A549 treated with ZK216348 at 1 μM for 4 hours (cell line): Measurements from ENCODE around the gene KDM5A. TPM values are rescaled to one million over a fixed set of nuclear protein-coding genes. Genes with fewer than 3 reads are reported as not detected.

Experiments used
- total RNA-seq: library from RNA; stranded (reverse); fragments of 200-300 nt; extraction: Qiagen RNA extraction; gene quantifications from 5 replicates; pipeline ENCODE4 v1.2.3, GENCODE V29; 2022; ENCODE audit warnings: low read depth

KDM5A gene
- 16.5 to 25.4 TPM (median 22.7 TPM) in 5 replicates for total RNA-seq

DNA sequence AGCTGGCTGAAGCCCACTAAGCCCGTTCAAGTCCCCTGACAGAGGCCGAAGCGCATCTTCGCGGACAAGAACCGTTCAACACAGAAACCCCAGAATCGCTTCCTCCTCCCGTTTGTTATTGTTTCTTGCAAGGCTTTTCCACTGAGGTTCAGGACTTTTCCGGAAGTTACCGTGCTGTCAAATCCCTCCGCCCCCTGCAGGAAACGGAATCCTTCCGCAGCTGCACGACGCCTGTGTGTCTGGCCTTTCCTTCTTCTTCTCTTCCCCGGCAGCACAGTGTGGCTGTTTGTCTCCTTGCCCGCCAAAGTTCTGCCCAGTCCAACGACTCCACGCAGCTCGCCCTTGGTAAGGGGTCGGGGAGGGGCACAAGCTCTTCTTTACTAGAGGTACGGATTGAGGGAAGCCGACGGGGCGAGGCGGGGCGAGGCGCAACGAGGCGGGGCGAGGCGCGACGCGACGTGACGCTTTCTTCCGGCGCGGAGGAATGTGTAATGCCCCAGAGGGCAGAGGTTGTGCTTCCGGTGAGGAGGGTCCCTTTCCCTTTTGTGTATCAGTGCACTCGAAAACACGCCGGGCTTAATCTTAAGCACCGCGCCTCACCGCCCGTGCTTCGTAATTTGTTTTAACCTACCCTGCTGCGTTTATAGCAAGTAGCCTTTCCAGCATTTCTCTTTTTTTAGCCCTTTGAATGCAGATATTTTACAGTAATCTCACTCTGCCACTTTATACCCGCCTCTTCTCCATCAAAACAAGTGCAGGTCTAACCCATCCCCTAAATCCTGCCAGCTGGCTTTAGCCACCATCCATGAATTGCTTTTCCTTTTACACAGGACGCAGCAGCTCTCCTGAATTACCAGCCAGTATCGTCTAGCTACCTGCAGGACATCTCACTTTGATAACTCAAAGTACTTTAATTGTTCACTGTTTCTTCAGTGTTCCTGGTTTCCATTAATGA is at the start of gene KDM5A:
Gene KDM5A, minus strand, starts transcription at position 179 of the 955 bp plus-strand sequence. CDS start 229 bp downstream, outside the sequence.

GRCh38 chr12:401235-402028 is 12.3 kb upstream of the KDM5A start, which contains the start of gene CCDC77:
CCDC77 (plus strand) TSS chr12:401644; CDS start chr12:409384, 7,740 bp downstream.

DNA sequence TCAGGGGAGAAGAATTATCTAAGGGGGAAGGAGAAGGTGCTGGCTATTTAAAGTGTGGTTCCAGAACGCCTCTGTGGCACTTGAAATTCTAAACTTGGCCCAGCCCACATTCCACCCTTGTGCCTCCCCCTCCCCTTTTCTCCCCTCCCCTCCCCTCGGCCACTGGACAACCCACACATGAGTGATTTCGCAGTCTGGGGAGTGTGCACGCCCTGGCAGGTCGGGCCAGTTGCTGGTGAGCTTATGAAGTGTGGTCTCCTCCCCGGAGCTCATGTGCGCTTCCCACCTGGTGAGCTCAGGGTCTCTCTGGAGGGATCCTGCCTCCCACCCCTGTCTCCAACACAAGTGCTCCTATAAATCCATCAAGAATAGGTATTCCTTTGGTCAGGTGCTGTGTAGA is 126.3 kb downstream of the KDM5A start, which contains the start of gene SLC6A13:
Gene SLC6A13, minus strand, starts transcription at position 20 of the 400 bp plus-strand sequence. CDS start 2,784 bp downstream, outside the sequence.

Other genes starting within 250 kb of the KDM5A start
- gene SLC6A12, start 175.2 kb downstream of the KDM5A start, total RNA-seq, result 0.50 to 1.5 TPM (median 0.55 TPM) in 5 replicates
- 0.08 to 0.84 TPM (median 0.19 TPM) in 5 replicates for gene SLC6A13, start 126.5 kb downstream of the KDM5A start, total RNA-seq
- gene CCDC77, start 12.3 kb upstream of the KDM5A start, total RNA-seq, result 12.9 to 15.3 TPM (median 13.1 TPM) in 5 replicates
- 0.34 to 1.0 TPM (median 0.69 TPM) in 5 replicates for gene B4GALNT3, start 70.6 kb upstream of the KDM5A start, total RNA-seq